Endothelial cell of umbilical vein (primary cell): ENCODE measurements around the gene R3HDML. TPM values are rescaled to one million over a fixed set of nuclear protein-coding genes. Genes with fewer than 3 reads are reported as not detected.

Source experiments
- BruUV-seq: library from RNA; stranded (reverse); fragments of 400-500 nt; replicated peaks from 2 replicates; lab custom pipeline; 2021; lab: Mats Ljungman, UMichigan
- CTCF ChIA-PET: fragments of 300-600, 350-600 bp; sonication (Branson Sonifier 250); formaldehyde crosslinking; loops from one replicate; lab custom pipeline; 2021; ENCODE audit warnings: antibody characterized with exemption, inconsistent platforms; lab: Charles Lee
- POLR2A ChIA-PET: fragments of 300-600, 350-600 bp; sonication (Branson Sonifier 250); formaldehyde crosslinking; loops from one replicate; lab custom pipeline; 2021; ENCODE audit warnings: antibody characterized with exemption, inconsistent platforms; lab: Charles Lee
- DNase-seq: peaks from one replicate; pipeline ENCODE4 v3.0.0-alpha.2; 2011; ENCODE audit warnings: low read depth, low spot score
- FAIRE-seq: peaks from 2 replicates; lab custom pipeline; 2011; peaks lifted over from hg19 to GRCh38; lab: Jason Lieb, UNC
- H2AFZ ChIP-seq: 2 replicates; pipeline ENCODE4 v1.6.0; 2012; ENCODE audit warnings: low read depth, low read length, control low read depth, inconsistent platforms
- H3K27ac ChIP-seq: 2 replicates; pipeline ENCODE4 v1.5.1; 2011; ENCODE audit warnings: low read depth, mild to moderate bottlenecking, control low read depth, low read length, moderate library complexity; ENCODE audit not compliant: insufficient read depth
- H3K27me3 ChIP-seq, 2 experiments: 2 replicates each; pipeline versions ENCODE4 v1.6.0 to v1.6.1; 2011; ENCODE audit warnings: low read length in 2 of 2, mixed read lengths in 1 of 2; ENCODE audit not compliant: control insufficient read depth in 2 of 2, insufficient read depth in 2 of 2
- H3K36me3 ChIP-seq, 2 experiments: 2 replicates in 1 of 2; 3 replicates in 1 of 2; pipeline ENCODE4 v1.5.1; 2011; ENCODE audit warnings: low read length in 2 of 2, mild to moderate bottlenecking in 1 of 2, moderate library complexity in 1 of 2; ENCODE audit not compliant: control insufficient read depth in 2 of 2, insufficient read depth in 2 of 2; ENCODE audit errors: extremely low read depth in 1 of 2
- H3K4me1 ChIP-seq: 3 replicates; pipeline ENCODE4 v1.5.1; 2011; ENCODE audit warnings: mild to moderate bottlenecking, low read length; ENCODE audit not compliant: control insufficient read depth, insufficient read depth; ENCODE audit errors: extremely low read depth
- H3K4me2 ChIP-seq: 2 replicates; pipeline ENCODE4 v1.6.1; 2011; ENCODE audit warnings: low read length, control low read depth, mixed read lengths; ENCODE audit not compliant: insufficient read depth
- H3K4me3 ChIP-seq, 3 experiments: fragments of 200-600 bp in 1 of 3; sonication (generic), shearing (Covaris generic) in 1 of 3; replicated peaks in 1 of 3; 2 replicates each; pipeline ENCODE4 v1.5.1; 2011 to 2016; ENCODE audit warnings: control low read depth in 3 of 3, low read length in 3 of 3, mild to moderate bottlenecking in 2 of 3, inconsistent platforms in 1 of 3, low read depth in 1 of 3, moderate library complexity in 1 of 3; ENCODE audit not compliant: insufficient read depth in 1 of 3
- H3K79me2 ChIP-seq: 2 replicates; pipeline ENCODE4 v1.6.0; 2012; ENCODE audit warnings: low read length, inconsistent platforms; ENCODE audit not compliant: control insufficient read depth, insufficient read depth
- H3K9ac ChIP-seq: replicated peaks from 2 replicates; pipeline ENCODE3; 2011; ENCODE audit warnings: low read length, control low read depth; ENCODE audit not compliant: insufficient read depth; ENCODE audit errors: extremely low read depth
- H3K9me1 ChIP-seq: replicated peaks from 3 replicates; pipeline ENCODE4 v1.6.0; 2011; ENCODE audit warnings: mild to moderate bottlenecking, low read length; ENCODE audit not compliant: control insufficient read depth, insufficient read depth; ENCODE audit errors: extremely low read depth
- H3K9me3 ChIP-seq: replicated peaks from 2 replicates; pipeline ENCODE4 v1.5.1; 2012; ENCODE audit warnings: low read length, inconsistent platforms; ENCODE audit not compliant: control insufficient read depth, insufficient read depth
- H4K20me1 ChIP-seq: replicated peaks from 2 replicates; pipeline ENCODE3; 2011; ENCODE audit warnings: mild to moderate bottlenecking, low read length; ENCODE audit not compliant: control insufficient read depth, insufficient read depth; ENCODE audit errors: extremely low read depth
- EZH2 ChIP-seq: IDR thresholded peaks from 2 replicates; pipeline ENCODE4 v1.6.1; 2012; ENCODE audit warnings: borderline replicate concordance, low read depth, mild to moderate bottlenecking, moderate library complexity, low read length, inconsistent platforms; ENCODE audit not compliant: severe bottlenecking
- FOS ChIP-seq: IDR thresholded peaks from 2 replicates; pipeline ENCODE4 v1.6.1; 2011; ENCODE audit warnings: mild to moderate bottlenecking, low read length, moderate library complexity, borderline replicate concordance; ENCODE audit not compliant: insufficient read depth
- GATA2 ChIP-seq: IDR thresholded peaks from 2 replicates; pipeline ENCODE4 v1.7.0; 2011; ENCODE audit warnings: low read depth, mild to moderate bottlenecking, moderate library complexity, mixed read lengths, low read length; ENCODE audit not compliant: insufficient read length, insufficient read depth
- JUN ChIP-seq: IDR thresholded peaks from 2 replicates; pipeline ENCODE4 v1.6.1; 2011; ENCODE audit warnings: borderline replicate concordance, low read depth; ENCODE audit not compliant: insufficient read length, insufficient read depth
- MYC ChIP-seq: IDR thresholded peaks from one replicate; pipeline ENCODE4 v1.6.1; 2011; ENCODE audit warnings: mild to moderate bottlenecking, low read depth, low read length
- POLR2A ChIP-seq: IDR thresholded peaks from 2 replicates; pipeline ENCODE4 v1.6.1; 2012; ENCODE audit warnings: low read depth, mild to moderate bottlenecking, control low read depth, low read length
- POLR2AphosphoS5 ChIP-seq: IDR thresholded peaks from 2 replicates; pipeline ENCODE4 v1.6.1; 2012; ENCODE audit warnings: low read depth, mild to moderate bottlenecking, control low read depth, low read length, moderate library complexity; ENCODE audit not compliant: insufficient read depth
- dilution Hi-C: fragments of 300-500 bp; cut with MboI; formaldehyde crosslinking; loops from one replicate; pipeline ENCODE4 v1.15.0; 2019; ENCODE audit warnings: low sequenced_read_pairs; ENCODE audit not compliant: extremely low pct_ligation_motif_present
- intact Hi-C: fragments of 100-400 bp; cut with micrococcal nuclease; formaldehyde crosslinking; loops from one replicate; pipeline ENCODE4 v1.10.0; 2022
- polyA plus RNA-seq, 4 experiments: library from polyadenylated mRNA; depleted of rRNA in 3 of 4; stranded (reverse) in 3 of 4; unstranded in 1 of 4; fragments of >200 nt; gene quantifications; 2 replicates each; pipeline versions ENCODE4 v1.2.1 to v1.2.3, GENCODE V29; 2011 to 2012; ENCODE audit warnings: missing spikeins in 1 of 4
- total RNA-seq: library from RNA; stranded (reverse); gene quantifications from 2 replicates; pipeline ENCODE4 v1.2.3, GENCODE V29; 2021
- TF ChIP-seq, protein P1 (sequence below), 2 donors: IDR thresholded peaks; 1 replicate in 1 of 2; 2 replicates in 1 of 2; pipeline ENCODE4 v1.5.1; 2011; ENCODE audit warnings: low read length in 2 of 2, mild to moderate bottlenecking in 2 of 2, moderate library complexity in 2 of 2, control low read depth in 1 of 2, inconsistent platforms in 1 of 2, low read depth in 1 of 2; ENCODE audit not compliant: insufficient read depth in 1 of 2; ENCODE audit errors: extremely low read depth in 1 of 2
- TF ChIP-seq, protein P2 (sequence below): IDR thresholded peaks from 2 replicates; pipeline ENCODE4 v1.6.1; 2011; ENCODE audit not compliant: insufficient read depth, insufficient read length

The R3HDML gene
- total and polyA plus RNA-seq, 2 donors (not counting 3 experiments of a cell fraction or from before 2014, with no cell fraction given), result not detected

DNA sequence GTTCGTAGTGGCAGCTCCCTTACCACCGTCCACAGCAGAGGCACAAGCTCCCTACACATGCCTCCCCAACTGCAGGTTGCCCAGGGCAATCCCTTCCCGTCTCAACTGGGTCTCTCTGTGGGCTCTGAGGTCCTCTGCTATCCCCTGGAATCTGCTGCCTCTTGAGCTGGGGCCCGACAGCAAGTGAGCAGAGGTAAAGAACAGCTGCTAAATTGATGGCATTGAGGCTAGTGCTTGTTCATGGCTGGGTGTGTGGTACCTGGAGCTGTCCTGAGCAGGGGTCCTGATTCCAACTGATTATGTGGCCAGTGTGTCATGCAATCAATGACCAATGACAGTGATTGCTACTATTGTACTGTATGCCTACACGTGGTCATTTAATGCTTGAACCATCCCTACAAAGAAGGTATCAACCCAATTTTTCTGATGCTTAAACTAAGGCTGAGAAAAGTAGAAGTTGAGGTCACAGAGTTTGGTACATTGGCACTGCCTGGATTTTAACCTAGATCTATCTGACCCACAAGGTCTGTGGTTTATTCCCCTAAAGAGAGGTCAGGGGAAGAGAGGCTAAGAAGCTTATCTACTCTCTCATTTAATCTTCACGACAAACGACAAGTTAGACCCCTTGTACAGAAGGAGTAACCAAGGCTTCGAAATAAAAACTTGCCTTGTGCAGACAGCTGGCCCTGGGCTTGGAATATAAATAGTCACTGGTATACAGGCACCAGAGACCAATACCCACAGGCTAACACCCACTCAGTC is 59.7 kb downstream of the R3HDML start:
- no peak for TF ChIP-seq POLR2AphosphoS5
- TF ChIP-seq EZH2, result no peak
- TF ChIP-seq JUN, result no peak
- no peak for TF ChIP-seq GATA2
- TF ChIP-seq, protein P1, sequence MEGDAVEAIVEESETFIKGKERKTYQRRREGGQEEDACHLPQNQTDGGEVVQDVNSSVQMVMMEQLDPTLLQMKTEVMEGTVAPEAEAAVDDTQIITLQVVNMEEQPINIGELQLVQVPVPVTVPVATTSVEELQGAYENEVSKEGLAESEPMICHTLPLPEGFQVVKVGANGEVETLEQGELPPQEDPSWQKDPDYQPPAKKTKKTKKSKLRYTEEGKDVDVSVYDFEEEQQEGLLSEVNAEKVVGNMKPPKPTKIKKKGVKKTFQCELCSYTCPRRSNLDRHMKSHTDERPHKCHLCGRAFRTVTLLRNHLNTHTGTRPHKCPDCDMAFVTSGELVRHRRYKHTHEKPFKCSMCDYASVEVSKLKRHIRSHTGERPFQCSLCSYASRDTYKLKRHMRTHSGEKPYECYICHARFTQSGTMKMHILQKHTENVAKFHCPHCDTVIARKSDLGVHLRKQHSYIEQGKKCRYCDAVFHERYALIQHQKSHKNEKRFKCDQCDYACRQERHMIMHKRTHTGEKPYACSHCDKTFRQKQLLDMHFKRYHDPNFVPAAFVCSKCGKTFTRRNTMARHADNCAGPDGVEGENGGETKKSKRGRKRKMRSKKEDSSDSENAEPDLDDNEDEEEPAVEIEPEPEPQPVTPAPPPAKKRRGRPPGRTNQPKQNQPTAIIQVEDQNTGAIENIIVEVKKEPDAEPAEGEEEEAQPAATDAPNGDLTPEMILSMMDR (IDR thresholded peaks at IDR 0.05; ENCODE audit: extremely low read depth in 1 of 2, insufficient read depth in 1 of 2, low read depth in 1 of 2, low read length in 2 of 2), result no peak
- no peak for TF ChIP-seq POLR2A
- no peak for TF ChIP-seq FOS
- TF ChIP-seq MYC, result no peak
- TF ChIP-seq, protein P2, sequence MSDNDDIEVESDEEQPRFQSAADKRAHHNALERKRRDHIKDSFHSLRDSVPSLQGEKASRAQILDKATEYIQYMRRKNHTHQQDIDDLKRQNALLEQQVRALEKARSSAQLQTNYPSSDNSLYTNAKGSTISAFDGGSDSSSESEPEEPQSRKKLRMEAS, result no peak
- no peaks in the 10 kb centered on the region for H3K9me1 ChIP-seq
- intact Hi-C loops (no loop called here), dilution Hi-C loops (no loop called here)
- no peak overlapping the region for H3K4me2 ChIP-seq
- no TSS peak for BruUV-seq
- DNase-seq, result no peak
- peaks cover 0 to 2% of the 10 kb centered on the region in 2 experiments for H3K27me3 ChIP-seq
- no peak for FAIRE-seq
- H3K4me3 ChIP-seq, result no peak overlapping the region
- CTCF ChIA-PET, result interaction anchor here (0.9 to 2.5 kb wide), 4 partner anchors 10 to 351 kb away, joined by 3 to 23 read pairs (median 3); no protein-coding TSS in a partner anchor
- no peaks in the 10 kb centered on the region for H3K4me1 ChIP-seq
- H4K20me1 ChIP-seq, result no peaks in the 10 kb centered on the region
- no peaks in the 10 kb centered on the region for H3K79me2 ChIP-seq
- POLR2A ChIA-PET, result interaction anchor here (0.6 kb wide), 1 partner anchor 15 kb away, joined by 3 read pairs; no protein-coding TSS in a partner anchor
- no peaks in the 10 kb centered on the region for H3K36me3 ChIP-seq
- no peaks in the 10 kb centered on the region for H3K9me3 ChIP-seq
- no peak overlapping the region for H3K9ac ChIP-seq
- no peak overlapping the region for H3K27ac ChIP-seq
- no peak overlapping the region for H2AFZ ChIP-seq
